OCI-LY7 (cell line): ENCODE measurements around the gene ZNF3. TPM values are rescaled to one million over a fixed set of nuclear protein-coding genes. Genes with fewer than 3 reads are reported as not detected.

Experiments
- BruUV-seq: library from RNA; stranded (reverse); fragments of 400-500 nt; replicated peaks from 2 replicates; lab custom pipeline; 2021; lab: Mats Ljungman, UMichigan
- CTCF ChIA-PET: fragments of 300-600 bp; sonication (Branson Sonifier 250); formaldehyde crosslinking; loops from one replicate; lab custom pipeline; 2022; ENCODE audit warnings: antibody characterized with exemption; ENCODE audit not compliant: unreplicated experiment; lab: Charles Lee
- POLR2A ChIA-PET: fragments of 300-600 bp; sonication (Branson Sonifier 250); formaldehyde crosslinking; loops from one replicate; lab custom pipeline; 2022; ENCODE audit warnings: antibody characterized with exemption; lab: Charles Lee
- DNase-seq: peaks from one replicate; pipeline ENCODE4 v3.0.0-alpha.2; 2015; ENCODE audit warnings: low spot score
- H2AFZ ChIP-seq: fragments of 200-600 bp; sonication (generic), shearing (Covaris generic); 2 replicates; pipeline ENCODE4 v1.6.1; 2014; ENCODE audit warnings: mild to moderate bottlenecking, antibody characterized with exemption, low read length, moderate library complexity
- H3K27ac ChIP-seq: fragments of 200-600 bp; sonication (generic); 2 replicates; pipeline ENCODE4 v1.5.1; 2014; ENCODE audit warnings: mixed run types, low read depth, mild to moderate bottlenecking, moderate library complexity, low read length, inconsistent platforms; ENCODE audit not compliant: poor library complexity, severe bottlenecking
- H3K36me3 ChIP-seq: fragments of 200-600 bp; sonication (generic); 2 replicates; pipeline ENCODE4 v1.6.1; 2014; ENCODE audit warnings: mild to moderate bottlenecking, antibody characterized with exemption, low read length, moderate library complexity, mixed read lengths; ENCODE audit not compliant: insufficient read depth
- H3K4me1 ChIP-seq: fragments of 200-600 bp; sonication (generic); 2 replicates; pipeline ENCODE4 v1.5.1; 2014; ENCODE audit warnings: mild to moderate bottlenecking, low read length; ENCODE audit not compliant: insufficient read depth, poor library complexity, severe bottlenecking
- H3K4me2 ChIP-seq: fragments of 200-600 bp; sonication (generic); 2 replicates; pipeline ENCODE4 v1.6.1; 2014; ENCODE audit warnings: mild to moderate bottlenecking, low read length
- H3K4me3 ChIP-seq: fragments of 200-600 bp; sonication (generic); 2 replicates; pipeline ENCODE4 v1.5.1; 2014; ENCODE audit warnings: mild to moderate bottlenecking, low read depth, low read length; ENCODE audit not compliant: poor library complexity, severe bottlenecking
- H3K79me2 ChIP-seq: fragments of 200-600 bp; sonication (generic); 2 replicates; pipeline ENCODE4 v1.6.1; 2016; ENCODE audit warnings: low read depth, mild to moderate bottlenecking, low read length, moderate library complexity, mixed read lengths; ENCODE audit not compliant: insufficient read depth
- H3K9me2 ChIP-seq: fragments of 200-600 bp; sonication (generic); 2 replicates; pipeline ENCODE4 v1.6.1; 2016; ENCODE audit warnings: mild to moderate bottlenecking, low read length, mixed read lengths; ENCODE audit not compliant: insufficient read depth
- H3K9me3 ChIP-seq: fragments of 200-600 bp; sonication (generic); 2 replicates; pipeline ENCODE4 v1.6.1; 2014; ENCODE audit warnings: mild to moderate bottlenecking, mixed run types, low read length, mixed read lengths
- H4K20me1 ChIP-seq: fragments of 200-600 bp; sonication (generic); 2 replicates; pipeline ENCODE4 v1.6.1; 2014; ENCODE audit warnings: mild to moderate bottlenecking, antibody characterized with exemption, low read length, moderate library complexity, mixed read lengths; ENCODE audit not compliant: insufficient read depth
- CTCF ChIP-seq: fragments of 200-600 bp; sonication (generic); conservative IDR thresholded peaks from 2 replicates; pipeline ENCODE4 v1.5.1; 2014; ENCODE audit warnings: mild to moderate bottlenecking, antibody characterized with exemption, low read length, moderate library complexity, mixed read lengths
- EZH2phosphoT487 ChIP-seq: fragments of 200-600 bp; sonication (generic); IDR thresholded peaks from 2 replicates; pipeline ENCODE4 v1.6.1; 2018; ENCODE audit warnings: low read depth, borderline replicate concordance, mild to moderate bottlenecking, mixed run types, antibody characterized with exemption, low read length, moderate library complexity, mixed read lengths
- intact Hi-C: fragments of 100-400 bp; cut with micrococcal nuclease; formaldehyde crosslinking; loops from one replicate; pipeline ENCODE4 v1.10.0; 2022; ENCODE audit not compliant: unreplicated experiment
- total RNA-seq, 2 experiments: library from RNA; depleted of rRNA in 1 of 2; stranded (reverse); fragments of >200 nt in 1 of 2; shearing (Covaris generic) in 1 of 2; gene quantifications; 2 replicates each; pipeline ENCODE4 v1.2.3, GENCODE V29; 2014 to 2022

The ZNF3 gene
- total RNA-seq, 2 experiments from 2014 or later: 19.8 to 23.7 TPM

- Histone ChIP-seq H3K9me3 (no peaks in the 10 kb centered on the region), H3K9me2 (no peaks in the 10 kb centered on the region), H3K4me1 (peaks cover 13% of the 10 kb centered on the region), H4K20me1 (peaks cover 38% of the 10 kb centered on the region), H3K27ac (no peak overlapping the region), H3K36me3 (peaks cover 98% of the 10 kb centered on the region), H3K4me3 (no peak overlapping the region), H3K4me2 (no peak overlapping the region), H2AFZ (no peak overlapping the region), H3K79me2 (peaks cover 42% of the 10 kb centered on the region)
- no TSS peak for BruUV-seq
- TF ChIP-seq EZH2phosphoT487 (no peak), CTCF (no peak)
- CTCF ChIA-PET: no interaction called here
- DNase-seq: no peak
- intact Hi-C loops: no loop called here
- POLR2A ChIA-PET: interaction anchor here (0.5 to 0.6 kb wide), 2 partner anchors 12 to 36 kb away, joined by 4 to 5 read pairs; no protein-coding TSS in a partner anchor
Observed at GRCh38 chr7:100095704-100096103, 14.2 kb upstream of the ZNF3 start.

- peaks cover 36% of the 10 kb centered on the region for H4K20me1 ChIP-seq
- no peak overlapping the region for H3K27ac ChIP-seq
- DNase-seq: no peak
- H3K36me3 ChIP-seq: peaks cover 100% of the 10 kb centered on the region
- no peak overlapping the region for H2AFZ ChIP-seq
- intact Hi-C loops: no loop called here
- POLR2A ChIA-PET: interaction anchor here (0.5 to 0.6 kb wide), 3 partner anchors 12 to 298 kb away, joined by 3 to 5 read pairs (median 4); no protein-coding TSS in a partner anchor
- peaks cover 17% of the 10 kb centered on the region for H3K4me1 ChIP-seq
- H3K9me2 ChIP-seq: no peaks in the 10 kb centered on the region
- CTCF ChIA-PET: no interaction called here
- no peak for TF ChIP-seq EZH2phosphoT487
- TF ChIP-seq CTCF: no peak
- H3K79me2 ChIP-seq: peaks cover 38% of the 10 kb centered on the region
- H3K4me3 ChIP-seq: no peak overlapping the region
- no peak overlapping the region for H3K4me2 ChIP-seq
- no TSS peak for BruUV-seq
- H3K9me3 ChIP-seq: no peaks in the 10 kb centered on the region
Observed at GRCh38 chr7:100095289-100095688, 13.8 kb upstream of the ZNF3 start.

GRCh38 chr7:100093925-100094486, 12.5 kb upstream of the ZNF3 start:
- Histone ChIP-seq H3K4me1 (peaks cover 17% of the 10 kb centered on the region), H3K4me3 (no peak overlapping the region)
- DNase-seq: no peak

More at GRCh38 chr7:100093925-100094486, 12.5 kb upstream of the ZNF3 start:
- intact Hi-C loops: no loop called here
- no TSS peak for BruUV-seq
- H4K20me1 ChIP-seq: peaks cover 24% of the 10 kb centered on the region
- H3K27ac ChIP-seq: no peak overlapping the region
- no peaks in the 10 kb centered on the region for H3K9me2 ChIP-seq
- H3K36me3 ChIP-seq: peaks cover 88% of the 10 kb centered on the region
- H2AFZ ChIP-seq: no peak overlapping the region
- H3K9me3 ChIP-seq: no peaks in the 10 kb centered on the region
- no peak for TF ChIP-seq CTCF
- TF ChIP-seq EZH2phosphoT487: no peak
- ChIA-PET CTCF (no interaction called here), POLR2A (interaction anchor here (0.6 kb wide), 1 partner anchor 45 kb away, joined by 3 read pairs; no protein-coding TSS in a partner anchor)
- no peak overlapping the region for H3K4me2 ChIP-seq
- peaks cover 25% of the 10 kb centered on the region for H3K79me2 ChIP-seq
